ENCODE results near the gene HAUS1.
"Not testable (repeated sequence)": the region's sequence is repeated elsewhere in the genome, so short reads cannot be mapped to it uniquely, and the experiment has no call there.

HAUS1 gene

GRCh38 chr18:46163091-46163490, 58.9 kb downstream of the HAUS1 start:
- no peak overlapping the region for H3K4me3 Mint-ChIP-seq
- no peak overlapping the region for H3K27ac Mint-ChIP-seq
- peaks cover 9% of the 10 kb centered on the region for H3K36me3 Mint-ChIP-seq (ENCODE audit: low read depth)
- H3K4me1 Mint-ChIP-seq: no peaks in the 10 kb centered on the region
- TF ChIP-seq CTCF (IDR thresholded peaks at IDR 0.05; ENCODE audit: unreplicated experiment in 3 of 3): no peak
- H3K27me3 Mint-ChIP-seq (ENCODE audit: low read depth): no peaks in the 10 kb centered on the region
- H3K9me3 Mint-ChIP-seq: no peaks in the 10 kb centered on the region

- no peak overlapping the region for H3K4me3 Mint-ChIP-seq
- no peak overlapping the region for H3K27ac Mint-ChIP-seq
- no peaks in the 10 kb centered on the region for H3K4me1 Mint-ChIP-seq
- H3K9me3 Mint-ChIP-seq: no peaks in the 10 kb centered on the region
- TF ChIP-seq CTCF (IDR thresholded peaks at IDR 0.05; ENCODE audit: unreplicated experiment in 3 of 3): no peak
- no peaks in the 10 kb centered on the region for H3K27me3 Mint-ChIP-seq (ENCODE audit: low read depth)
- peaks cover 9% of the 10 kb centered on the region for H3K36me3 Mint-ChIP-seq (ENCODE audit: low read depth)
Observed at GRCh38 chr18:46163941-46164499, 59.8 kb downstream of the HAUS1 start.

- not testable (repeated sequence) for H3K36me3 Mint-ChIP-seq (ENCODE audit: low read depth); H3K4me1 Mint-ChIP-seq; H3K27me3 Mint-ChIP-seq (ENCODE audit: low read depth); H3K9me3 Mint-ChIP-seq; H3K27ac Mint-ChIP-seq; H3K4me3 Mint-ChIP-seq
Observed at GRCh38 chr18:46164502-46164901, 60.3 kb downstream of the HAUS1 start.

GRCh38 chr18:46164920-46165319, 60.7 kb downstream of the HAUS1 start:
- H3K4me3 Mint-ChIP-seq: no peak overlapping the region
- no peak for TF ChIP-seq CTCF (IDR thresholded peaks at IDR 0.05; ENCODE audit: unreplicated experiment in 3 of 3)
- H3K27ac Mint-ChIP-seq: no peak overlapping the region
- H3K9me3 Mint-ChIP-seq: no peaks in the 10 kb centered on the region
- no peaks in the 10 kb centered on the region for H3K4me1 Mint-ChIP-seq
- no peaks in the 10 kb centered on the region for H3K27me3 Mint-ChIP-seq (ENCODE audit: low read depth)
- peaks cover 9% of the 10 kb centered on the region for H3K36me3 Mint-ChIP-seq (ENCODE audit: low read depth)

- Mint-ChIP-seq H3K9me3 (no peaks in the 10 kb centered on the region), H3K27me3 (ENCODE audit: low read depth) (no peaks in the 10 kb centered on the region), H3K4me3 (no peak overlapping the region), H3K4me1 (no peaks in the 10 kb centered on the region), H3K36me3 (ENCODE audit: low read depth) (peaks cover 4% of the 10 kb centered on the region), H3K27ac (no peak overlapping the region)
- TF ChIP-seq CTCF (IDR thresholded peaks at IDR 0.05; ENCODE audit: unreplicated experiment in 3 of 3): no peak
Observed at GRCh38 chr18:46166261-46166970, 62.2 kb downstream of the HAUS1 start.

GRCh38 chr18:46167971-46168370, 63.8 kb downstream of the HAUS1 start:
- Mint-ChIP-seq H3K9me3 (no peaks in the 10 kb centered on the region), H3K27me3 (ENCODE audit: low read depth) (no peaks in the 10 kb centered on the region), H3K4me3 (no peak overlapping the region), H3K27ac (no peak overlapping the region), H3K36me3 (ENCODE audit: low read depth) (no peaks in the 10 kb centered on the region), H3K4me1 (no peaks in the 10 kb centered on the region)
- no peak for TF ChIP-seq CTCF (IDR thresholded peaks at IDR 0.05; ENCODE audit: unreplicated experiment in 3 of 3)

Measured in nephron (organoid).